NCI-H446 treated with DMSO at 0.1 percent for 48 hours (cell line): Measurements from ENCODE around the gene LRMDA.

Experiments used
- DNase-seq: peaks from one replicate; lab custom pipeline; 2025; lab: John Stamatoyannopoulos, UW

Gene LRMDA

GRCh38 chr10:76175533-76176165 is 744.2 kb downstream of the LRMDA start:
- DNase-seq, result no peak

GRCh38 chr10:76176166-76176550 is 744.7 kb downstream of the LRMDA start:
- no peak for DNase-seq

DNA sequence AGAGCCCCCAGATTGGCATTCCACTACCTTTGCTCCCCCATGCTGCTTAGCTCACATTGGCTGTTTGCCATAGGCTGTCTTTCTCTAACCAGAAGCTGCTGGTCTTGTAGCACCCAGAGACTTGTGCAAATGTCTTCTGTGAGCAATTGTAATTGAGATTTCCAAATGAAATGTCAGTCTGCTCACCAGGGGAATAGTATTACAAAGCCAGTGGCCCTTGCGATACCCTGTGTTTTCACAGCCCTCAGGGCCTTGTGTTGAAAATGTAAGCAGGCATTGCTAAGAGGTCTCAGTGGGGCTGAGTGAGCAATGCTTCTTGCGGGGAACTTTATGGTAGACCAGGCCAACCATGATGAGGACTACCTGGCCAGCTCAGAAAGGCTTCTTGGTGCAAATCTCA is 746.5 kb downstream of the LRMDA start:
- DNase-seq, result no peak

- DNase-seq, result no peak
Measured at GRCh38 chr10:76178532-76179292, 747.3 kb downstream of the LRMDA start.

GRCh38 chr10:76179806-76180205 is 748.4 kb downstream of the LRMDA start:
- DNase-seq, result no peak

GRCh38 chr10:76184647-76185046 is 753.2 kb downstream of the LRMDA start:
- no peak for DNase-seq

DNA sequence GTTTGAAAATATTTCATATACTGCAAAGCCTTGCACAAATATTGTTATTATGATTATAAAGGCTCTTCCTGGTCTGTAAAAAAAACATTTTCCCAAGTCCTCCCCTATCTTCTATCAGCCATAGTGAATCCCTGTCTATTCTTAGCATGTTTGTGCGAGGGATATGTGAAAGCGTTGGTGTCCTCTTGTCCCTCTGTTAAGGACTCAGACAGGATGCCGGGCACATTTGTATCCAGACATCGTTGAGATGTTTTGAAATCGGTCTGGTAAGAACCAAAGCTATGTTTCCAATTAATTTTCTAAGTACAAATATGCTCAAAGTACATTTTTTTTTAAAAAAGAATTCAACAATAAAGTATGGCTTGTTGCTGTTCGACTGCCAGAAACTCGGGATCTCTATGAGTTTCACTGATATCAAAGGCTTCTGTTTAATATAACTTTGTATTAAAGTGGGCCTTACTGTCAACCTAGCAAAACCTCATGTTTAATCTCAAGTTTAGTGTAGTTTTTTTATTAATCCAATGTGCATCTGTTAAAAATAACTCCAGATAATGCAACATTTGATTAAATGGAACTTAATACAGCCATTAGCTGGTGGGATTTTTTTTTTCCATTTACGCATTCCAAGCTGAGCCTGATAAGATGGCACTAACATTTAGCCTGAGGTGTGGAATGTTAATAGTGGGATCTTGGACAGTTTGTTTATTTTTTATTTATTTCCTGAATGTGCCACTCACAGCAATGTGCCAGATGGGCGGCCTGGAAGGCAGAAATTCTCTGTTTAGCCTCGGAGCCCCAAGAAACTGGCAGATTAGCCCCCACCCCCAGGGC is 754.3 kb downstream of the LRMDA start:
- DNase-seq, result no peak

DNA sequence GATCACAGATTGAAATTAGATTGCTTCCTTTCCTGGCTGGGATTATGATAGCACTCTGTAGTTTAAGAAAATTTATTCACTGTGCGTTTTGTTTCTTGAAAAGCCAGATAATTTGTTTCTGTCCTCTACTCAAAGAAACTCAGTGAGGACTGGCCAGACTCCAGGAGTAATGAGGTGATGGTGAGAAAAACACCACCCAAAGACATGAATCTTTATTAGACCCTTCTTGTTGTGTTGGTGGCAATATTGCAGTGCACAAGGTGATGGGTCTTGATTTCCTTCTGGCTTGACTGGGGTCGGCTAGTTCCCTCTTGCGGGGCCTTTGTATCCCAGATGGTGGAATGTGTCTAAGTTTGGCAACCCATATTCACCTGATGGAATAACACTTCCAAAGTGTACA is 756.8 kb downstream of the LRMDA start:
- no peak for DNase-seq

- DNase-seq, result no peak
Measured at GRCh38 chr10:76190634-76191270, 759.3 kb downstream of the LRMDA start.

GRCh38 chr10:76191336-76191735 is 759.9 kb downstream of the LRMDA start:
- DNase-seq, result no peak

- DNase-seq, result no peak
Measured at GRCh38 chr10:76192151-76192550, 760.7 kb downstream of the LRMDA start.

GRCh38 chr10:76192694-76193320 is 761.4 kb downstream of the LRMDA start:
- no peak for DNase-seq

- no peak for DNase-seq
Measured at GRCh38 chr10:76195654-76196390, 764.4 kb downstream of the LRMDA start.

GRCh38 chr10:76197293-76197692 is 765.9 kb downstream of the LRMDA start:
- no peak for DNase-seq

- DNase-seq, result no peak
Measured at GRCh38 chr10:76198287-76199035, 767.0 kb downstream of the LRMDA start.

DNA sequence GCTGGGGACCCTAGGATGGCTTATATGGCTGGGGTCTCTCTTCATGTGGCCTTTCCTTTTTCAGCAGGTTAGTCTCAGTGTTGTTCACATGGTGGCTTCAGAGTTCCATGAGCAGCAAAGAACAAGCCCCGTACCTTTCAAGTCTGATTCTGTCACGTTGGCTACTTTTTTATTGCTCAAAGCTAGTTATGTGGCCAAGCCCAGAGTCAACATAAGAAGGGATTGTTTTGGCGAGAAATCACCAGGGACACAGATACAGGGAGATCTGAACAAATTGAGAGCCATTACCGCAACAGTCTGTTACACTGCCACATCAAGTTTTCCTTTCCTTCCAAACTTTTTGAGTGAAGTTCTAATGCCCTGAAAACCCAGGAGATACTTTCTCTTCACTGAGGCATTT is 770.5 kb downstream of the LRMDA start:
- DNase-seq, result no peak

DNA sequence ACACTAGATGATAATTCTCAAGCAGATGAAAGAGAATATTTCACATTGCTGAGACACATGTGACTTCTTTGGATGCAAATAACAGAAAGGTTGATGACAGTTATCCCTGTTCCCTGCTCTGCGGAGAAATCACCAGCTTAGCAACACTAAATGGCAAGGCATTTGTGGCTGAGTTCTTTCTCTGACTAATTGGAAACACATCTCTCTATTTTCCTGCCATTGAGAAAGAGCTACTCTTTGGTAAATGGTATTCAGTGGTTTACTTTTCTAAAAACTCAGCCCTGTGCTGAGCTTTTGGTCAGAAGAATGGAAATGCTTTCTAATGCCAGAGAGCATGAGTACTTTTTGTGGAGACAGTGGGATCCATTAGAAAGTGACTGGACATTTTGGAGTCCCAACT is 771.4 kb downstream of the LRMDA start:
- no peak for DNase-seq

- DNase-seq, result no peak
Measured at GRCh38 chr10:76205361-76205760, 773.9 kb downstream of the LRMDA start.

GRCh38 chr10:76206797-76207352 is 775.5 kb downstream of the LRMDA start:
- DNase-seq, result no peak

DNA sequence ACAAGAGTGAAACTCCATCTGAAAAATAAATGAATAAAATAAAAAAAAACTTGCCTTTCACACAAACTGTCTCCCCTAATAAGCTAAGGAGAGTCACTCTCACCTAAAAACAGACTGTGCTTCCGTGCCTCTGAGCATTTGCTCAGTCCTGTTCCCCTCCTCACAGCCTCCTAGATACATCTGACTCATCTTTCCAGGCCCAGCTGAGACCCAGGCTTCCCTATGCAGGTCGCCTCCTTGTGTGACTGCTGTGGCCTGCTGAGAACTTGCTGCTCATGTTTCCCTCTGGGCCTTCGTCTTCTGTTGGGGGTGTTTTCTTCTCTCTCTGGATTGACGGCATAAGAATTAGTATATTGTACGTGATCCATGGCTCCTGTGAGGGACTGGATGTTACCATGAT is 777.7 kb downstream of the LRMDA start:
- DNase-seq, result no peak
